AG04450 (cell line): ENCODE results near the gene LRP1B. TPM values are rescaled to one million over a fixed set of nuclear protein-coding genes. Genes with fewer than 3 reads are reported as not detected.
"Not testable (repeated sequence)": the region's sequence is repeated elsewhere in the genome, so short reads cannot be mapped to it uniquely, and the experiment has no call there.

Experiments
- CTCF ChIA-PET: fragments of 300-600, 350-600 bp; formaldehyde crosslinking; extraction: SDS; loops from one replicate; lab custom pipeline; 2022; ENCODE audit warnings: antibody characterized with exemption, inconsistent platforms; lab: Charles Lee
- POLR2A ChIA-PET: fragments of 350-600 bp; formaldehyde crosslinking; extraction: SDS; loops from one replicate; lab custom pipeline; 2021; ENCODE audit warnings: antibody characterized with exemption, inconsistent platforms; lab: Yijun Ruan, JAX
- DNase-seq: peaks from one replicate; pipeline ENCODE4 v3.0.0-alpha.2; 2011; ENCODE audit warnings: low read depth, low spot score
- H3K27ac ChIP-seq: one replicate; pipeline ENCODE4 v1.5.1; 2012; ENCODE audit warnings: low read depth, low read length, control low read depth
- H3K27me3 ChIP-seq: one replicate; pipeline ENCODE4 v1.6.0; 2012; ENCODE audit warnings: low read length; ENCODE audit not compliant: control insufficient read depth, insufficient read depth
- H3K4me3 ChIP-seq: 2 replicates; pipeline ENCODE4 v1.5.1; 2011; ENCODE audit warnings: mild to moderate bottlenecking, low read depth, low read length, control low read depth
- H3K9me3 ChIP-seq: 2 replicates; pipeline ENCODE4 v1.5.1; 2012; ENCODE audit warnings: low read length; ENCODE audit not compliant: control insufficient read depth, insufficient read depth
- polyA plus RNA-seq: library from polyadenylated mRNA; depleted of rRNA; stranded (reverse); fragments of >200 nt; gene quantifications from 2 replicates; pipeline ENCODE4 v1.2.3, GENCODE V29; 2011
- TF ChIP-seq, protein P1 (sequence below): IDR thresholded peaks from 2 replicates; pipeline ENCODE4 v1.5.1; 2011; ENCODE audit warnings: low read depth, low read length, control low read depth, inconsistent platforms

Gene LRP1B
- polyA plus RNA-seq, 1 experiment: 0.15 TPM

DNA sequence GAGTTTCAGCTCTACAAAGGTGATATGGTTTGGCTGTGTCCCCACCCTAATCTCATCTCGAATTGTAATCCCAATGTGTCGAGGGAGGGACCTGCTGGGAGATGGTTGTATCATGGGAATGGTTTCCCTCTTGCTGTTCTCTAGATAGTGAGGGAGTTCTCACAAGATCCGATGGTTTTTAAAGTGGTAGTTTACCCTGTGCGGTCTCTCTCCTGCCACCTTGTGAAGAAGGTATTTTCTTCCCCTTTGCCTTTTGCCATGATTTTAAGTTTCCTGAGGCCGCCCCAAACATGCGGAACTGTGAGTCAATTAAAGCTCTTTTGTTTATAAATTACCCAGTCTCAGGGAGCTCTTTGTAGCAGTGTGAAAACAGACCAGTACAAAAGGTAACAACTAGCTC, 306.0 kb downstream of the LRP1B start:
- TF ChIP-seq, protein P1, sequence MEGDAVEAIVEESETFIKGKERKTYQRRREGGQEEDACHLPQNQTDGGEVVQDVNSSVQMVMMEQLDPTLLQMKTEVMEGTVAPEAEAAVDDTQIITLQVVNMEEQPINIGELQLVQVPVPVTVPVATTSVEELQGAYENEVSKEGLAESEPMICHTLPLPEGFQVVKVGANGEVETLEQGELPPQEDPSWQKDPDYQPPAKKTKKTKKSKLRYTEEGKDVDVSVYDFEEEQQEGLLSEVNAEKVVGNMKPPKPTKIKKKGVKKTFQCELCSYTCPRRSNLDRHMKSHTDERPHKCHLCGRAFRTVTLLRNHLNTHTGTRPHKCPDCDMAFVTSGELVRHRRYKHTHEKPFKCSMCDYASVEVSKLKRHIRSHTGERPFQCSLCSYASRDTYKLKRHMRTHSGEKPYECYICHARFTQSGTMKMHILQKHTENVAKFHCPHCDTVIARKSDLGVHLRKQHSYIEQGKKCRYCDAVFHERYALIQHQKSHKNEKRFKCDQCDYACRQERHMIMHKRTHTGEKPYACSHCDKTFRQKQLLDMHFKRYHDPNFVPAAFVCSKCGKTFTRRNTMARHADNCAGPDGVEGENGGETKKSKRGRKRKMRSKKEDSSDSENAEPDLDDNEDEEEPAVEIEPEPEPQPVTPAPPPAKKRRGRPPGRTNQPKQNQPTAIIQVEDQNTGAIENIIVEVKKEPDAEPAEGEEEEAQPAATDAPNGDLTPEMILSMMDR: no peak
- CTCF ChIA-PET: no interaction called here
- Histone ChIP-seq H3K27me3 (no peaks in the 10 kb centered on the region), H3K9me3 (no peaks in the 10 kb centered on the region), H3K4me3 (no peak overlapping the region), H3K27ac (no peak overlapping the region)
- no peak for DNase-seq
- POLR2A ChIA-PET: no interaction called here

DNA sequence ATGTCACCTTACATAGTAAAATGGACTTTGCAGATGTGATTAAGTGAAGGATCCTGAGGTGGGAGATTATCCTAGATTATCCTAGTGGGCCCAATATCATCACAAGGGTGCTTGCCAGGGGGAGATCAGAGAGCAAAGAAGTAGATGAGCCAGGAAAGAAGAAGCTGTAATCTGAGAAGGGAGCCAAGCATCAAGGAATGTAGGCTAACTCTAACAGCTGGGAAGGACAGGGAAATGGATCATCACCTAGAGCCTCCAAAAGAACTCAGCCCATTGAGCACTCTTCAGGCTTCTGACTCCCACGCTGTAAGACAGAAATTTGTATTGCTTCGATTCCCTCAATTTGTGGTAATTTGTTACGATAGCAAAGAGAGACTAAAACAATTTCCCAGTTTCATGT, 309.9 kb downstream of the LRP1B start:
- no peak for DNase-seq
- Histone ChIP-seq H3K27ac (no peak overlapping the region), H3K9me3 (no peaks in the 10 kb centered on the region), H3K27me3 (no peaks in the 10 kb centered on the region), H3K4me3 (no peak overlapping the region)
- TF ChIP-seq, protein P1: no peak
- ChIA-PET POLR2A (no interaction called here), CTCF (no interaction called here)

DNA sequence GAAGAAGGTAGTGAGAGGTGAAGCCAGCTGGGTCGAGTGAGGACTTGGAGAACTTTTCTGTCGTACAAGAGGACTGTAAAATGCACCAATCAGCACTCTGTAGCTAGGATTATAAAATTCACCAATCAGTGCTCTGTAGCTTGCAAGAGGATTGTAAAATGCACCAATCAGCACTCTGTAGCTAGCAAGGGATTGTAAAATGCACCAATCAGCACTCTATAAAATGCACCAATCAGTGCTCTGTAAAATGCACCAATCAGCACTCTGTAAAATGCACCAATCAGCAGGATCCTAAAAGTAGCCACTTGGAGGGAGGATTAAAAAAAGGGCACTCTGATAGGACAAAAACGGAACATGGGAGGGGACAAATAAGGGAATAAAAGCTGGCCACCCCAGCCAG, 315.5 kb downstream of the LRP1B start:
- DNase-seq, POLR2A ChIA-PET, H3K27ac ChIP-seq, H3K27me3 ChIP-seq, CTCF ChIA-PET, H3K4me3 ChIP-seq, H3K9me3 ChIP-seq: not testable (repeated sequence)

DNA sequence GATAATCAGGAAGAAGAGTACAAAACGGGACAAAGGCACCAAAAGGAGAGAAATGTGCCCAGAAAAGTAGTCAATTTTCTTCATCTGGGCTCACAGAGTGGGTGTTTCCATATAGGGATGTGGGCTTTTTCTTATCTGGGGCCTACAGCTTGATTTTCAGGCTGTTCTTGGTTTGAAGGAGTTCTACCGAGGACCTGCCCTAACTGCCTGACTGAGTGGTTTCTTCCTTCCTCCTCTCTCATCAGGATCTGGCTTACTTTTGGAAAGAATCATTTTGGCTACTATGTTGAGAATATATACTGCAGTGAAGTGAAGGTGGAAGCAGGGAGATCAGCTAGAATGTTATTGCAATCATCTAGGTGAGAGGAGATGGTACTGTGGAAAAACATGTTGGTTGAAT, 316.7 kb downstream of the LRP1B start:
- no peak overlapping the region for H3K4me3 ChIP-seq
- H3K27ac ChIP-seq: no peak overlapping the region
- TF ChIP-seq, protein P1: no peak
- DNase-seq: no peak
- ChIA-PET CTCF (no interaction called here), POLR2A (no interaction called here)
- H3K27me3 ChIP-seq: no peaks in the 10 kb centered on the region
- no peaks in the 10 kb centered on the region for H3K9me3 ChIP-seq

DNA sequence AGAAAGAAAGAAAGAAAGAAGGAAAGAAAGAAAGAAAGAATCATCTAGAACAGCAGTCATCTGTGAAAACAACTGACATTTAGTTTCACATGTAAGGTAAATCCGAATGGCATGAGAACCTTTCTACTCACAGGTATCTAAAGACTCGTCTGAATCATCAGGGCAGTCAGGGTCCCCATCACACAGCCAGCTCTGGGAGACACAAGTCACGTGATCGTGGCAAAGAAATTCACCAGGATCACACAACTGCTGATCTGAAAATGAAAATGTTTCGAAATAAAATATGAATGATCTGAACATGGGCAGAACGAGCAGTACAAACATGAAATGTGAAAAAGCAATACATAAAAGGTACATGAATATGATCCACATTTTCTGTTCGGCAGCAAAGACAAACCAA, 320.7 kb downstream of the LRP1B start:
- H3K27ac ChIP-seq: no peak overlapping the region
- POLR2A ChIA-PET: no interaction called here
- TF ChIP-seq, protein P1: no peak
- H3K4me3 ChIP-seq: no peak overlapping the region
- no peaks in the 10 kb centered on the region for H3K27me3 ChIP-seq
- no peaks in the 10 kb centered on the region for H3K9me3 ChIP-seq
- CTCF ChIA-PET: no interaction called here
- DNase-seq: no peak

DNA sequence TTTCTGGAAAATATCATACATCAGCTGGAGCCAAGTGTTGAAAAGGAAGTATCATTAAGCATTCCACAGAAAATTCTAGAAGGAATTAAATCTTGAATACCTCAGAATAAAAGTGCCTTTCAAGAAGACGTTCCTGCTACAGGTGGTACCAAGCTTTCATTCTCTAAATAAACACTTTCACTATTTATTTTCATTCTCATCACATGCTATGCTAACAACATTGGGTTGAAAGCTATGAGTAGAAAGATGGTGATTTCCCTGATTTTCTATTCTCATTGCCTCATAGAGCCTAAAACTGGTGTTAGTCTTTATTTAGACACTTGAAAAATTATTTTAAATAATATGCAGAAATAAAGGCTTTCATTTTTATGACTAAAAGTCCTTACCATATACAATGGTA, 324.7 kb downstream of the LRP1B start:
- CTCF ChIA-PET: no interaction called here
- no peaks in the 10 kb centered on the region for H3K9me3 ChIP-seq
- H3K27ac ChIP-seq: no peak overlapping the region
- H3K4me3 ChIP-seq: no peak overlapping the region
- no peaks in the 10 kb centered on the region for H3K27me3 ChIP-seq
- TF ChIP-seq, protein P1: no peak
- no peak for DNase-seq
- POLR2A ChIA-PET: no interaction called here
